H9 (cell line): ENCODE results near the gene THEMIS. TPM values are rescaled to one million over a fixed set of nuclear protein-coding genes. Genes with fewer than 3 reads are reported as not detected.

Experiments used
- DNase-seq: peaks from one replicate; pipeline ENCODE4 v3.0.0-alpha.2; 2017
- H2AFZ ChIP-seq: one replicate; pipeline ENCODE4 v1.6.1; 2013; ENCODE audit warnings: mild to moderate bottlenecking, low read length, control low read depth, moderate library complexity
- H2AK5ac ChIP-seq: 2 replicates; pipeline ENCODE4 v1.6.1; 2013; ENCODE audit warnings: low read length, control low read depth, mixed read lengths; ENCODE audit not compliant: insufficient read length
- H2BK120ac ChIP-seq: one replicate; pipeline ENCODE4 v1.6.1; 2013; ENCODE audit warnings: low read depth, mild to moderate bottlenecking, low read length, control low read depth, inconsistent platforms; ENCODE audit not compliant: poor library complexity, severe bottlenecking
- H2BK12ac ChIP-seq: 2 replicates; pipeline ENCODE4 v1.6.1; 2013; ENCODE audit warnings: low read length, control low read depth, mixed read lengths, low read depth; ENCODE audit not compliant: insufficient read length
- H2BK15ac ChIP-seq: 2 replicates; pipeline ENCODE4 v1.6.1; 2013; ENCODE audit warnings: low read depth, low read length, control low read depth
- H2BK20ac ChIP-seq: one replicate; pipeline ENCODE4 v1.6.1; 2013; ENCODE audit warnings: low read depth, mild to moderate bottlenecking, low read length, control low read depth, inconsistent platforms; ENCODE audit not compliant: poor library complexity, severe bottlenecking
- H2BK5ac ChIP-seq: 2 replicates; pipeline ENCODE4 v1.6.1; 2013; ENCODE audit warnings: low read length, control low read depth, mixed read lengths; ENCODE audit not compliant: insufficient read length
- H3K14ac ChIP-seq: 2 replicates; pipeline ENCODE4 v1.6.1; 2013; ENCODE audit warnings: low read length, control low read depth; ENCODE audit not compliant: insufficient read depth
- H3K18ac ChIP-seq: 2 replicates; pipeline ENCODE4 v1.6.1; 2013; ENCODE audit warnings: low read depth, mild to moderate bottlenecking, mixed read lengths, low read length, control low read depth; ENCODE audit not compliant: insufficient read length
- H3K23ac ChIP-seq: 2 replicates; pipeline ENCODE4 v1.6.1; 2013; ENCODE audit warnings: low read length, control low read depth, mixed read lengths, low read depth; ENCODE audit not compliant: insufficient read length
- H3K23me2 ChIP-seq: 2 replicates; pipeline ENCODE4 v1.6.1; 2013; ENCODE audit warnings: low read depth, mild to moderate bottlenecking, mixed read lengths, low read length, control low read depth; ENCODE audit not compliant: insufficient read length, poor library complexity, severe bottlenecking
- H3K27ac ChIP-seq: 2 replicates; pipeline ENCODE4 v1.5.1; 2013; ENCODE audit warnings: low read length, control low read depth, mixed read lengths, low read depth; ENCODE audit not compliant: insufficient read length
- H3K27me3 ChIP-seq: 2 replicates; pipeline ENCODE4 v1.6.1; 2013; ENCODE audit warnings: low read length, control low read depth, inconsistent platforms; ENCODE audit not compliant: insufficient read depth
- H3K4ac ChIP-seq: 2 replicates; pipeline ENCODE4 v1.6.1; 2013; ENCODE audit warnings: low read depth, mild to moderate bottlenecking, control low read depth, inconsistent platforms, low read length, moderate library complexity
- H3K4me1 ChIP-seq: 2 replicates; pipeline ENCODE4 v1.6.1; 2013; ENCODE audit warnings: low read length, control low read depth, inconsistent platforms; ENCODE audit not compliant: insufficient read depth
- H3K4me2 ChIP-seq: 2 replicates; pipeline ENCODE4 v1.6.1; 2013; ENCODE audit warnings: low read length, control low read depth, mixed read lengths; ENCODE audit not compliant: insufficient read length, insufficient read depth
- H3K56ac ChIP-seq: 2 replicates; pipeline ENCODE4 v1.6.1; 2013; ENCODE audit warnings: low read depth, mild to moderate bottlenecking, mixed read lengths, low read length, control low read depth; ENCODE audit not compliant: insufficient read length
- H3K79me1 ChIP-seq: 2 replicates; pipeline ENCODE4 v1.6.1; 2013; ENCODE audit warnings: low read depth, mild to moderate bottlenecking, moderate library complexity, low read length, control low read depth, inconsistent platforms; ENCODE audit not compliant: insufficient read depth, poor library complexity, severe bottlenecking
- H3K79me2 ChIP-seq: 2 replicates; pipeline ENCODE4 v1.6.1; 2013; ENCODE audit warnings: low read length, control low read depth, inconsistent platforms; ENCODE audit not compliant: insufficient read depth
- H3K9ac ChIP-seq: 2 replicates; pipeline ENCODE4 v1.6.1; 2013; ENCODE audit warnings: low read length, control low read depth, mixed read lengths; ENCODE audit not compliant: insufficient read length; ENCODE audit errors: extremely low read depth
- H3K9me3 ChIP-seq: one replicate; pipeline ENCODE4 v1.6.1; 2013; ENCODE audit warnings: low read depth, low read length, inconsistent platforms; ENCODE audit not compliant: control insufficient read depth
- H3T11ph ChIP-seq: one replicate; pipeline ENCODE4 v1.6.1; 2013; ENCODE audit warnings: mild to moderate bottlenecking, low read length, control low read depth, inconsistent platforms
- H4K20me1 ChIP-seq: one replicate; pipeline ENCODE4 v1.6.1; 2013; ENCODE audit not compliant: control insufficient read depth, insufficient read length, insufficient read depth
- H4K5ac ChIP-seq: 2 replicates; pipeline ENCODE4 v1.6.1; 2013; ENCODE audit warnings: low read depth, mild to moderate bottlenecking, mixed read lengths, low read length, control low read depth; ENCODE audit not compliant: insufficient read length
- H4K8ac ChIP-seq: replicated peaks from 2 replicates; pipeline ENCODE4 v1.6.1; 2013; ENCODE audit warnings: low read length, control low read depth, mixed read lengths, low read depth; ENCODE audit not compliant: insufficient read length
- H4K91ac ChIP-seq: 2 replicates; pipeline ENCODE4 v1.6.1; 2013; ENCODE audit warnings: low read depth, mild to moderate bottlenecking, moderate library complexity, mixed read lengths, low read length, control low read depth; ENCODE audit not compliant: insufficient read length
- H3K27ac Mint-ChIP-seq, 3 experiments: 2 replicates in 2 of 3; 3 replicates in 1 of 3; pipeline ENCODE4 v1.8.0; 2020 to 2021; ENCODE audit warnings: mixed read lengths in 3 of 3, mild to moderate bottlenecking in 1 of 3, moderate library complexity in 1 of 3
- H3K27me3 Mint-ChIP-seq: 2 replicates; pipeline ENCODE4 v1.8.0; 2021; ENCODE audit warnings: low read depth, mild to moderate bottlenecking, moderate library complexity, mixed read lengths
- H3K36me3 Mint-ChIP-seq, 3 experiments: 2 replicates in 2 of 3; 3 replicates in 1 of 3; pipeline ENCODE4 v1.8.0; 2020 to 2021; ENCODE audit warnings: low read depth in 3 of 3, mixed read lengths in 3 of 3; ENCODE audit not compliant: insufficient read depth in 1 of 3
- H3K4me1 Mint-ChIP-seq, 2 experiments: 2 replicates each; pipeline ENCODE4 v1.8.0; 2020; ENCODE audit warnings: mixed read lengths in 2 of 2
- H3K4me3 Mint-ChIP-seq, 2 experiments: 2 replicates in 1 of 2; 3 replicates in 1 of 2; pipeline ENCODE4 v1.8.0; 2020 to 2021; ENCODE audit warnings: mild to moderate bottlenecking in 2 of 2, mixed read lengths in 2 of 2, moderate library complexity in 1 of 2
- H3K9me3 Mint-ChIP-seq, 2 experiments: 2 replicates in 1 of 2; 3 replicates in 1 of 2; pipeline ENCODE4 v1.8.0; 2020; ENCODE audit warnings: mild to moderate bottlenecking in 2 of 2, mixed read lengths in 2 of 2, moderate library complexity in 1 of 2
- total RNA-seq: library from RNA; stranded (reverse); gene quantifications from 2 replicates; pipeline ENCODE4 v1.2.1, GENCODE V29; 2021
- TF ChIP-seq, protein P1 (sequence below): fragments of 200-600 bp; sonication (generic); conservative IDR thresholded peaks from 3 replicates; pipeline ENCODE4 v1.8.0; 2021; ENCODE audit warnings: antibody characterized with exemption, mild to moderate bottlenecking

THEMIS gene
- total RNA-seq, 1 experiment from 2014 or later: not detected

DNA sequence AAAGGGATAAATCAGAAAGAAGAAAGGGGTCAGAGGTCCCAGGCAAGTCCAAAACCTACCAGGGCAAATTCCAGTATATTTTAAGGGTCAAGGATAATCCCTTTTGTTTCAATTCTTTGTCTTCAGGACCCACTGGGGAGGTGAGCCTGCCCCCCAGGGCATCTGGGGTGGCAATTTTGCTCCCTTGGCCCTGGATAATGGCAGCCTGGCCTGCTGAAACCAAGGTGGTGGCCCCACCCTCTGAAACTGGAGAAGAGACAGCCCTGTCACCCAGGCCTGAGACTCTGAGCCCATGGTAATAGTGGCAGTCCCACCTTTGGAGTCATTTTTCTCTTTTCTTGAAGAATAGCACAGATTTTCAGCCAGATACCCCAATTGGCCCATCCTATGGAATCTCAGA is 205.8 kb downstream of the THEMIS start:
- H4K5ac ChIP-seq: no peak overlapping the region
- H3K4me1 ChIP-seq: no peaks in the 10 kb centered on the region
- no peak overlapping the region for H3K27ac ChIP-seq
- H3K9me3 Mint-ChIP-seq: no peaks in the 10 kb centered on the region
- H3K23me2 ChIP-seq: no peaks in the 10 kb centered on the region
- TF ChIP-seq, protein P1, sequence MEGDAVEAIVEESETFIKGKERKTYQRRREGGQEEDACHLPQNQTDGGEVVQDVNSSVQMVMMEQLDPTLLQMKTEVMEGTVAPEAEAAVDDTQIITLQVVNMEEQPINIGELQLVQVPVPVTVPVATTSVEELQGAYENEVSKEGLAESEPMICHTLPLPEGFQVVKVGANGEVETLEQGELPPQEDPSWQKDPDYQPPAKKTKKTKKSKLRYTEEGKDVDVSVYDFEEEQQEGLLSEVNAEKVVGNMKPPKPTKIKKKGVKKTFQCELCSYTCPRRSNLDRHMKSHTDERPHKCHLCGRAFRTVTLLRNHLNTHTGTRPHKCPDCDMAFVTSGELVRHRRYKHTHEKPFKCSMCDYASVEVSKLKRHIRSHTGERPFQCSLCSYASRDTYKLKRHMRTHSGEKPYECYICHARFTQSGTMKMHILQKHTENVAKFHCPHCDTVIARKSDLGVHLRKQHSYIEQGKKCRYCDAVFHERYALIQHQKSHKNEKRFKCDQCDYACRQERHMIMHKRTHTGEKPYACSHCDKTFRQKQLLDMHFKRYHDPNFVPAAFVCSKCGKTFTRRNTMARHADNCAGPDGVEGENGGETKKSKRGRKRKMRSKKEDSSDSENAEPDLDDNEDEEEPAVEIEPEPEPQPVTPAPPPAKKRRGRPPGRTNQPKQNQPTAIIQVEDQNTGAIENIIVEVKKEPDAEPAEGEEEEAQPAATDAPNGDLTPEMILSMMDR: no peak
- H3K4me2 ChIP-seq: no peak overlapping the region
- no peak overlapping the region for H2BK15ac ChIP-seq
- no peak overlapping the region for H2BK20ac ChIP-seq
- DNase-seq: no peak
- H2AFZ ChIP-seq: no peak overlapping the region
- no peak overlapping the region for H4K8ac ChIP-seq
- H3T11ph ChIP-seq: no peak overlapping the region
- H3K27me3 Mint-ChIP-seq: no peaks in the 10 kb centered on the region
- no peak overlapping the region for H3K9ac ChIP-seq
- H3K23ac ChIP-seq: no peak overlapping the region
- H3K79me1 ChIP-seq: no peaks in the 10 kb centered on the region
- no peaks in the 10 kb centered on the region for H3K27me3 ChIP-seq
- H3K14ac ChIP-seq: no peak overlapping the region
- no peak overlapping the region for H3K4me3 Mint-ChIP-seq
- H2AK5ac ChIP-seq: no peak overlapping the region
- H2BK5ac ChIP-seq: no peak overlapping the region
- H3K27ac Mint-ChIP-seq: no peak overlapping the region
- no peak overlapping the region for H3K4ac ChIP-seq
- H3K79me2 ChIP-seq: no peaks in the 10 kb centered on the region
- H4K91ac ChIP-seq: no peak overlapping the region
- no peaks in the 10 kb centered on the region for H3K36me3 Mint-ChIP-seq
- H4K20me1 ChIP-seq: no peaks in the 10 kb centered on the region
- H2BK120ac ChIP-seq: no peak overlapping the region
- no peaks in the 10 kb centered on the region for H3K9me3 ChIP-seq
- H2BK12ac ChIP-seq: no peak overlapping the region
- no peak overlapping the region for H3K18ac ChIP-seq
- no peak overlapping the region for H3K56ac ChIP-seq
- peaks cover 6 to 9% of the 10 kb centered on the region in 2 experiments; a peak in 3 of 4 replicates for H3K4me1 Mint-ChIP-seq
